BJ (cell line): ENCODE data around the gene RAVER2. TPM values are rescaled to one million over a fixed set of nuclear protein-coding genes. Genes with fewer than 3 reads are reported as not detected.
"Not testable (repeated sequence)": the region's sequence is repeated elsewhere in the genome, so short reads cannot be mapped to it uniquely, and the experiment has no call there.

ENCODE experiments used
- CTCF ChIA-PET: fragments of 350-600 bp; formaldehyde crosslinking; extraction: SDS; loops from one replicate; lab custom pipeline; 2021; ENCODE audit warnings: antibody characterized with exemption, inconsistent platforms; lab: Yijun Ruan, JAX
- POLR2A ChIA-PET: fragments of 300-600 bp; sonication (Branson Sonifier 250); formaldehyde crosslinking; extraction: SDS; loops from one replicate; lab custom pipeline; 2021; ENCODE audit warnings: antibody characterized with exemption; lab: Charles Lee
- DNase-seq: peaks from one replicate; pipeline ENCODE4 v3.0.0-alpha.2; 2011; ENCODE audit warnings: low read depth
- H3K27me3 ChIP-seq: 2 replicates; pipeline ENCODE4 v1.6.0; 2011; ENCODE audit warnings: low read length; ENCODE audit not compliant: control insufficient read depth, insufficient read depth
- H3K36me3 ChIP-seq: 2 replicates; pipeline ENCODE4 v1.5.1; 2011; ENCODE audit warnings: low read length; ENCODE audit not compliant: control insufficient read depth, insufficient read depth
- H3K4me3 ChIP-seq: 2 replicates; pipeline ENCODE4 v1.5.1; 2011; ENCODE audit warnings: low read depth, mild to moderate bottlenecking, control low read depth, low read length
- polyA plus RNA-seq: library from polyadenylated mRNA; depleted of rRNA; stranded (reverse); fragments of >200 nt; gene quantifications from 2 replicates; pipeline ENCODE4 v1.2.3, GENCODE V29; 2011
- TF ChIP-seq, protein P1 (sequence below): IDR thresholded peaks from 2 replicates; pipeline ENCODE4 v1.5.1; 2011; ENCODE audit warnings: low read depth, mild to moderate bottlenecking, control low read depth, inconsistent platforms, low read length, moderate library complexity; ENCODE audit not compliant: insufficient read depth

Gene RAVER2
- polyA plus RNA-seq, 1 experiment: 2.9 TPM

- POLR2A ChIA-PET: no interaction called here
- no peaks in the 10 kb centered on the region for H3K36me3 ChIP-seq
- TF ChIP-seq, protein P1, sequence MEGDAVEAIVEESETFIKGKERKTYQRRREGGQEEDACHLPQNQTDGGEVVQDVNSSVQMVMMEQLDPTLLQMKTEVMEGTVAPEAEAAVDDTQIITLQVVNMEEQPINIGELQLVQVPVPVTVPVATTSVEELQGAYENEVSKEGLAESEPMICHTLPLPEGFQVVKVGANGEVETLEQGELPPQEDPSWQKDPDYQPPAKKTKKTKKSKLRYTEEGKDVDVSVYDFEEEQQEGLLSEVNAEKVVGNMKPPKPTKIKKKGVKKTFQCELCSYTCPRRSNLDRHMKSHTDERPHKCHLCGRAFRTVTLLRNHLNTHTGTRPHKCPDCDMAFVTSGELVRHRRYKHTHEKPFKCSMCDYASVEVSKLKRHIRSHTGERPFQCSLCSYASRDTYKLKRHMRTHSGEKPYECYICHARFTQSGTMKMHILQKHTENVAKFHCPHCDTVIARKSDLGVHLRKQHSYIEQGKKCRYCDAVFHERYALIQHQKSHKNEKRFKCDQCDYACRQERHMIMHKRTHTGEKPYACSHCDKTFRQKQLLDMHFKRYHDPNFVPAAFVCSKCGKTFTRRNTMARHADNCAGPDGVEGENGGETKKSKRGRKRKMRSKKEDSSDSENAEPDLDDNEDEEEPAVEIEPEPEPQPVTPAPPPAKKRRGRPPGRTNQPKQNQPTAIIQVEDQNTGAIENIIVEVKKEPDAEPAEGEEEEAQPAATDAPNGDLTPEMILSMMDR: no peak
- H3K4me3 ChIP-seq: no peak overlapping the region
- DNase-seq: no peak
- CTCF ChIA-PET: no interaction called here
- no peaks in the 10 kb centered on the region for H3K27me3 ChIP-seq
Observed at GRCh38 chr1:64701886-64702285, 43.0 kb upstream of the RAVER2 start.

- POLR2A ChIA-PET, H3K36me3 ChIP-seq, H3K27me3 ChIP-seq, CTCF ChIA-PET, H3K4me3 ChIP-seq, DNase-seq: not testable (repeated sequence)
Observed at GRCh38 chr1:64702670-64703069, 42.2 kb upstream of the RAVER2 start.

DNA sequence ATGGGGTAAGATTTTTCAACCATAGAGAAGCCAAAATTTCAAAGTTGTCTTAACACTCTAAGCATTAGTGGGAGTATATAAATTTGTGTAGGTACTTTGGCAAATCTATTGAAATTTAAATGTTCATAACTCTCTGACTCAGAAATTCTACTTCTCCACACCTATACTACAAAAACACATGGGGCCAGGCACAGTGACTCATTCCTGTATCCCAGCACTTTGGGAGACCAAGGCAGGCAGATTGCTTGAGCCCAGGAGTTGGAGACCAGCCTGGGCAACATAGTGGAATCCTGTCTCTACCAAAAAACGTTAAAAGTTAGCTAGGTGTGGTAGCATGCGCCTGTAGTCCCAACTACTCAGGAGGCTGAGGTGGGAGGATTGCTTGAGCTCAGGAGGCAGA is 41.3 kb upstream of the RAVER2 start:
- no peaks in the 10 kb centered on the region for H3K36me3 ChIP-seq
- ChIA-PET POLR2A (interaction anchor here (0.5 kb wide), 1 partner anchor 18 kb away, joined by 4 read pairs; no protein-coding TSS in a partner anchor), CTCF (no interaction called here)
- H3K27me3 ChIP-seq: no peaks in the 10 kb centered on the region
- TF ChIP-seq, protein P1: no peak
- no peak overlapping the region for H3K4me3 ChIP-seq
- no peak for DNase-seq

DNA sequence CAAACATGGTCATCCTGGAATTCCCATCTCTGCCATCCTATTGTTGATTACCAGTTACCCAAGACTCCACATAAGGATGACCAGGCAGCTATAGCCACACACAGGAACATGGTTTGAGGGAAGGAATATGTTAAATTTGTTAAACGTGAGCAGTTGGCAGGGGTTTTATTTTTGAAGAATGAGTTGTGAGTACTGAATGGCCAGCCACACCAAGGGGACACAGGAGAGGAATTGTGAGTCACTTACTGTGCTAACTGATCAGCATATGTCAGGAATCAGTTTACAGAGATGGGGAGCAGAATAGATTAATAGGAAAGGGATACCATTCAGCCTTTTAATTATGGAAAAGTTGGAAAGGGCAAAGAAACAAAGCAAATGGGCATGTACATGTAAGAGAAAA is 39.3 kb upstream of the RAVER2 start:
- ChIA-PET CTCF (interaction anchor here (1.1 kb wide), 1 partner anchor 14 kb away, joined by 3 read pairs; no protein-coding TSS in a partner anchor), POLR2A (no interaction called here)
- no peaks in the 10 kb centered on the region for H3K36me3 ChIP-seq
- no peak for DNase-seq
- H3K4me3 ChIP-seq: no peak overlapping the region
- no peaks in the 10 kb centered on the region; the same call in 1 of the 2 replicates for H3K27me3 ChIP-seq
- TF ChIP-seq, protein P1: no peak

- Histone ChIP-seq H3K36me3 (no peaks in the 10 kb centered on the region), H3K4me3 (no peak overlapping the region), H3K27me3 (peaks cover 2% of the 10 kb centered on the region; the same call in 1 of the 2 replicates)
- TF ChIP-seq, protein P1: no peak
- ChIA-PET CTCF (no interaction called here), POLR2A (no interaction called here)
- no peak for DNase-seq
Observed at GRCh38 chr1:64711266-64711665, 33.6 kb upstream of the RAVER2 start.

DNA sequence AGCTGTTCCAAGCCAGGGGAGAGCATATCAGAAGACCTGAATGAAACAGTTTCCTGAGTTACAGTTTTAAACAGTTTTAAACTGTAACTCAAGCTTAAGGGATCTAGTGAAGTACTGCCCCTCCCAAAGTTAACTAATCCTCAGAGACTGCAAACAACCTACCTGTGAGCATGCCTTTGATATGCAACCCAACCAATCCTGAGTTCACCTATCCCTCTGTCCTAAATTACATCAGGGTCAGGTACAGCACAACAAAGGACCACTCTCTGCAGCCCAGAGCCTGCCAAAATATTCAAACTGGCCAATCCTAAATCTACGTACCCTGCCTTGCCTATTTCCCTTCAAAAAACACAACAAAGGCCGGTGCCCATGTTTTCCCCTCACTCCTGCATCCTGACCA is 32.8 kb upstream of the RAVER2 start:
- peaks cover 2% of the 10 kb centered on the region; the same call in 1 of the 2 replicates for H3K27me3 ChIP-seq
- POLR2A ChIA-PET: no interaction called here
- CTCF ChIA-PET: no interaction called here
- TF ChIP-seq, protein P1: no peak
- no peak overlapping the region for H3K4me3 ChIP-seq
- no peaks in the 10 kb centered on the region for H3K36me3 ChIP-seq
- no peak for DNase-seq
